H9 (cell line): Measurements from ENCODE around the gene ANKDD1B. TPM values are rescaled to one million over a fixed set of nuclear protein-coding genes. Genes with fewer than 3 reads are reported as not detected.

Source experiments
- DNase-seq: peaks from one replicate; pipeline ENCODE4 v3.0.0-alpha.2; 2017
- H2AFZ ChIP-seq: one replicate; pipeline ENCODE4 v1.6.1; 2013; ENCODE audit warnings: mild to moderate bottlenecking, low read length, control low read depth, moderate library complexity
- H2AK5ac ChIP-seq: 2 replicates; pipeline ENCODE4 v1.6.1; 2013; ENCODE audit warnings: low read length, control low read depth, mixed read lengths; ENCODE audit not compliant: insufficient read length
- H2BK120ac ChIP-seq: one replicate; pipeline ENCODE4 v1.6.1; 2013; ENCODE audit warnings: low read depth, mild to moderate bottlenecking, low read length, control low read depth, inconsistent platforms; ENCODE audit not compliant: poor library complexity, severe bottlenecking
- H2BK12ac ChIP-seq: 2 replicates; pipeline ENCODE4 v1.6.1; 2013; ENCODE audit warnings: low read length, control low read depth, mixed read lengths, low read depth; ENCODE audit not compliant: insufficient read length
- H2BK15ac ChIP-seq: 2 replicates; pipeline ENCODE4 v1.6.1; 2013; ENCODE audit warnings: low read depth, low read length, control low read depth
- H2BK20ac ChIP-seq: one replicate; pipeline ENCODE4 v1.6.1; 2013; ENCODE audit warnings: low read depth, mild to moderate bottlenecking, low read length, control low read depth, inconsistent platforms; ENCODE audit not compliant: poor library complexity, severe bottlenecking
- H2BK5ac ChIP-seq: 2 replicates; pipeline ENCODE4 v1.6.1; 2013; ENCODE audit warnings: low read length, control low read depth, mixed read lengths; ENCODE audit not compliant: insufficient read length
- H3K14ac ChIP-seq: 2 replicates; pipeline ENCODE4 v1.6.1; 2013; ENCODE audit warnings: low read length, control low read depth; ENCODE audit not compliant: insufficient read depth
- H3K18ac ChIP-seq: 2 replicates; pipeline ENCODE4 v1.6.1; 2013; ENCODE audit warnings: low read depth, mild to moderate bottlenecking, mixed read lengths, low read length, control low read depth; ENCODE audit not compliant: insufficient read length
- H3K23ac ChIP-seq: 2 replicates; pipeline ENCODE4 v1.6.1; 2013; ENCODE audit warnings: low read length, control low read depth, mixed read lengths, low read depth; ENCODE audit not compliant: insufficient read length
- H3K23me2 ChIP-seq: 2 replicates; pipeline ENCODE4 v1.6.1; 2013; ENCODE audit warnings: low read depth, mild to moderate bottlenecking, mixed read lengths, low read length, control low read depth; ENCODE audit not compliant: insufficient read length, poor library complexity, severe bottlenecking
- H3K27ac ChIP-seq: 2 replicates; pipeline ENCODE4 v1.5.1; 2013; ENCODE audit warnings: low read length, control low read depth, mixed read lengths, low read depth; ENCODE audit not compliant: insufficient read length
- H3K27me3 ChIP-seq: 2 replicates; pipeline ENCODE4 v1.6.1; 2013; ENCODE audit warnings: low read length, control low read depth, inconsistent platforms; ENCODE audit not compliant: insufficient read depth
- H3K4ac ChIP-seq: 2 replicates; pipeline ENCODE4 v1.6.1; 2013; ENCODE audit warnings: low read depth, mild to moderate bottlenecking, control low read depth, inconsistent platforms, low read length, moderate library complexity
- H3K4me1 ChIP-seq: 2 replicates; pipeline ENCODE4 v1.6.1; 2013; ENCODE audit warnings: low read length, control low read depth, inconsistent platforms; ENCODE audit not compliant: insufficient read depth
- H3K4me2 ChIP-seq: 2 replicates; pipeline ENCODE4 v1.6.1; 2013; ENCODE audit warnings: low read length, control low read depth, mixed read lengths; ENCODE audit not compliant: insufficient read length, insufficient read depth
- H3K56ac ChIP-seq: 2 replicates; pipeline ENCODE4 v1.6.1; 2013; ENCODE audit warnings: low read depth, mild to moderate bottlenecking, mixed read lengths, low read length, control low read depth; ENCODE audit not compliant: insufficient read length
- H3K79me1 ChIP-seq: 2 replicates; pipeline ENCODE4 v1.6.1; 2013; ENCODE audit warnings: low read depth, mild to moderate bottlenecking, moderate library complexity, low read length, control low read depth, inconsistent platforms; ENCODE audit not compliant: insufficient read depth, poor library complexity, severe bottlenecking
- H3K79me2 ChIP-seq: 2 replicates; pipeline ENCODE4 v1.6.1; 2013; ENCODE audit warnings: low read length, control low read depth, inconsistent platforms; ENCODE audit not compliant: insufficient read depth
- H3K9ac ChIP-seq: 2 replicates; pipeline ENCODE4 v1.6.1; 2013; ENCODE audit warnings: low read length, control low read depth, mixed read lengths; ENCODE audit not compliant: insufficient read length; ENCODE audit errors: extremely low read depth
- H3K9me3 ChIP-seq: one replicate; pipeline ENCODE4 v1.6.1; 2013; ENCODE audit warnings: low read depth, low read length, inconsistent platforms; ENCODE audit not compliant: control insufficient read depth
- H3T11ph ChIP-seq: one replicate; pipeline ENCODE4 v1.6.1; 2013; ENCODE audit warnings: mild to moderate bottlenecking, low read length, control low read depth, inconsistent platforms
- H4K20me1 ChIP-seq: one replicate; pipeline ENCODE4 v1.6.1; 2013; ENCODE audit not compliant: control insufficient read depth, insufficient read length, insufficient read depth
- H4K5ac ChIP-seq: 2 replicates; pipeline ENCODE4 v1.6.1; 2013; ENCODE audit warnings: low read depth, mild to moderate bottlenecking, mixed read lengths, low read length, control low read depth; ENCODE audit not compliant: insufficient read length
- H4K8ac ChIP-seq: replicated peaks from 2 replicates; pipeline ENCODE4 v1.6.1; 2013; ENCODE audit warnings: low read length, control low read depth, mixed read lengths, low read depth; ENCODE audit not compliant: insufficient read length
- H4K91ac ChIP-seq: 2 replicates; pipeline ENCODE4 v1.6.1; 2013; ENCODE audit warnings: low read depth, mild to moderate bottlenecking, moderate library complexity, mixed read lengths, low read length, control low read depth; ENCODE audit not compliant: insufficient read length
- H3K27ac Mint-ChIP-seq, 3 experiments: 2 replicates in 2 of 3; 3 replicates in 1 of 3; pipeline ENCODE4 v1.8.0; 2020 to 2021; ENCODE audit warnings: mixed read lengths in 3 of 3, mild to moderate bottlenecking in 1 of 3, moderate library complexity in 1 of 3
- H3K27me3 Mint-ChIP-seq: 2 replicates; pipeline ENCODE4 v1.8.0; 2021; ENCODE audit warnings: low read depth, mild to moderate bottlenecking, moderate library complexity, mixed read lengths
- H3K36me3 Mint-ChIP-seq, 3 experiments: 2 replicates in 2 of 3; 3 replicates in 1 of 3; pipeline ENCODE4 v1.8.0; 2020 to 2021; ENCODE audit warnings: low read depth in 3 of 3, mixed read lengths in 3 of 3; ENCODE audit not compliant: insufficient read depth in 1 of 3
- H3K4me1 Mint-ChIP-seq, 2 experiments: 2 replicates each; pipeline ENCODE4 v1.8.0; 2020; ENCODE audit warnings: mixed read lengths in 2 of 2
- H3K4me3 Mint-ChIP-seq, 2 experiments: 2 replicates in 1 of 2; 3 replicates in 1 of 2; pipeline ENCODE4 v1.8.0; 2020 to 2021; ENCODE audit warnings: mild to moderate bottlenecking in 2 of 2, mixed read lengths in 2 of 2, moderate library complexity in 1 of 2
- H3K9me3 Mint-ChIP-seq, 2 experiments: 2 replicates in 1 of 2; 3 replicates in 1 of 2; pipeline ENCODE4 v1.8.0; 2020; ENCODE audit warnings: mild to moderate bottlenecking in 2 of 2, mixed read lengths in 2 of 2, moderate library complexity in 1 of 2
- CTCF ChIP-seq: fragments of 200-600 bp; sonication (generic); conservative IDR thresholded peaks from 3 replicates; pipeline ENCODE4 v1.8.0; 2021; ENCODE audit warnings: antibody characterized with exemption, mild to moderate bottlenecking
- WGBS: extraction: QIAGEN DNeasy Blood & Tissue Kit; methylation state at CpG from one replicate; pipeline ENCODE4 v1.1.7; 2013; ENCODE audit warnings: missing lambda C conversion rate, low lambda C conversion rate, mixed read lengths; ENCODE audit not compliant: insufficient read length; ENCODE audit errors: extremely low coverage; 5-methylcytosine and 5-hydroxymethylcytosine counted together
- total RNA-seq: library from RNA; stranded (reverse); gene quantifications from 2 replicates; pipeline ENCODE4 v1.2.1, GENCODE V29; 2021

The ANKDD1B gene
- total RNA-seq, 1 experiment from 2014 or later, result 0.33 TPM

GRCh38 chr5:75584641-75585040, 26.6 kb upstream of the ANKDD1B start:
- no CpG with 5 or more reads among the region's 2 CpGs for WGBS

More at GRCh38 chr5:75584641-75585040, 26.6 kb upstream of the ANKDD1B start:
- Histone ChIP-seq H4K8ac (no peak overlapping the region), H3K27me3 (no peaks in the 10 kb centered on the region), H4K5ac (no peak overlapping the region), H3K23ac (no peak overlapping the region), H3K79me1 (no peaks in the 10 kb centered on the region), H3K27ac (no peak overlapping the region), H2AFZ (no peak overlapping the region), H3K4me2 (no peak overlapping the region), H2BK5ac (no peak overlapping the region), H3K79me2 (no peaks in the 10 kb centered on the region), H2AK5ac (no peak overlapping the region), H4K20me1 (no peaks in the 10 kb centered on the region), H2BK15ac (no peak overlapping the region), H2BK12ac (no peak overlapping the region), H2BK20ac (no peak overlapping the region), H3K56ac (no peak overlapping the region), H3K14ac (no peak overlapping the region), H3K9me3 (no peaks in the 10 kb centered on the region), H3K9ac (no peak overlapping the region), H3T11ph (no peak overlapping the region), H4K91ac (no peak overlapping the region), H3K4ac (no peak overlapping the region), H3K18ac (no peak overlapping the region), H3K23me2 (no peaks in the 10 kb centered on the region), H2BK120ac (no peak overlapping the region), H3K4me1 (no peaks in the 10 kb centered on the region)
- Mint-ChIP-seq H3K27ac (no peak overlapping the region), H3K36me3 (peaks cover 3 to 7% (median 5%) of the 10 kb centered on the region in 3 experiments; a peak in 6 of 7 replicates), H3K4me1 (peaks cover 11 to 14% of the 10 kb centered on the region in 2 experiments), H3K4me3 (no peak overlapping the region), H3K9me3 (no peaks in the 10 kb centered on the region), H3K27me3 (no peaks in the 10 kb centered on the region)
- no peak for DNase-seq
- peak; percentile 52; the same call in 2 of the 3 replicates for TF ChIP-seq CTCF
